GM21737 (cell line): ENCODE data around the gene LHFPL5.

Experiments used
- ATAC-seq: cut with Tn5 transposase; IDR thresholded peaks from one replicate; pipeline ENCODE4 v1.9.1; 2021; ENCODE audit warnings: mild to moderate bottlenecking, moderate library complexity; ENCODE audit not compliant: unreplicated experiment

The LHFPL5 gene

GRCh38 chr6:35850208-35850607 lies 45.1 kb downstream of the LHFPL5 start:
- no peak for ATAC-seq

- no peak for ATAC-seq
Observed at GRCh38 chr6:35852994-35853393, 47.8 kb downstream of the LHFPL5 start.

GRCh38 chr6:35856250-35856649 lies 51.1 kb downstream of the LHFPL5 start:
- ATAC-seq = no peak

- no peak for ATAC-seq
Observed at GRCh38 chr6:35857853-35858252, 52.7 kb downstream of the LHFPL5 start.

- ATAC-seq = no peak
Observed at GRCh38 chr6:35859367-35859766, 54.2 kb downstream of the LHFPL5 start.
